HUES48 (cell line): ENCODE results near the gene COIL.
"Not testable (repeated sequence)": the region's sequence is repeated elsewhere in the genome, so short reads cannot be mapped to it uniquely, and the experiment has no call there.

ENCODE experiments used
- H3K27ac ChIP-seq: one replicate; pipeline ENCODE4 v1.7.0; 2013; ENCODE audit warnings: low read depth, low read length, inconsistent platforms
- H3K27me3 ChIP-seq: 2 replicates; pipeline ENCODE4 v1.6.1; 2013; ENCODE audit warnings: mild to moderate bottlenecking, low read length; ENCODE audit not compliant: control insufficient read depth, insufficient read depth
- H3K36me3 ChIP-seq: 2 replicates; pipeline ENCODE4 v1.6.1; 2013; ENCODE audit warnings: low read length; ENCODE audit not compliant: control insufficient read depth, insufficient read depth
- H3K4me1 ChIP-seq: 2 replicates; pipeline ENCODE4 v1.6.1; 2013; ENCODE audit warnings: mild to moderate bottlenecking, low read length; ENCODE audit not compliant: control insufficient read depth, insufficient read depth
- H3K4me3 ChIP-seq: 2 replicates; pipeline ENCODE4 v1.5.1; 2013; ENCODE audit warnings: mild to moderate bottlenecking, low read depth, low read length
- H3K9ac ChIP-seq: 2 replicates; pipeline ENCODE4 v1.6.1; 2013; ENCODE audit warnings: mild to moderate bottlenecking, low read depth, low read length, moderate library complexity
- H3K9me3 ChIP-seq: 2 replicates; pipeline ENCODE4 v1.6.1; 2013; ENCODE audit warnings: low read length; ENCODE audit not compliant: control insufficient read depth, insufficient read depth

Gene COIL

DNA sequence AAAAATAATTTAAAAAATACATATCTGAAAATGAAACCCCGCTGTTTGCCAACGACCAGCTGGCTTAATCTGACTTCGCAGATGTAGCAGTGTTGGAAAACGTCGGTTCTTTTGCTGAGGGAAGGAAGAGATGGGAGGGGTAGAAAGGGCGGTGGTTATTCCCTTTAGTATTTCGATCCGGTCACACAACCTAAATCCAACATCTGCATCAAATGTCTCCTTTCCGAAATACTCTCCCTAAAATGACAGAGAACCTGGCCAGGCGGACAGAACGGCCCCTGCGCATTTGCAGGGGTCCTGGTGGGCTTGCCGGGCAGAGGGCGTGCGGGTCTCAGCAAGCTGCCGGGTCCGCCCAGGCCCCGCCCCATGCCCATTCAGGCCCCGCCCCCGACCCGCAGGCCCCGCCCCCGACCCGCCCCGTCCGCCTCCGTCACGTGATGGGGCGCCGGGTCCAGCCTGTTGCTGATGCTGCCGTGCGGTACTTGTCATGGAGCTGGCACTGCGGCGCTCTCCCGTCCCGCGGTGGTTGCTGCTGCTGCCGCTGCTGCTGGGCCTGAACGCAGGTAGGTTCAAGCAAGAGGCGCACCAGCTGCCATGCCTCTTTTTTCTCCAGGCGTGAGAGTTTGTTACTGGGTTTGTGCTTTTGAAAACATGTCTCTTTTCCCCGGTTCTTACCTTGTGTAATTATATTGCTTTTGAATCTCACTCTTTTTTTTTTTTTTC, 17.0 kb upstream of the COIL start, which contains the start of gene SCPEP1:
Gene SCPEP1 (plus strand): TSS at position 459 of the 723 bp plus-strand sequence. CDS start 29 bp downstream, at position 488.
- Histone ChIP-seq H3K27me3 (no peaks in the 10 kb centered on the region), H3K36me3 (0 out of 2 replicates have a peak, but pooled peaks cover 5% of the 10 kb centered on the region), H3K27ac (no peak within 1 kb of the TSS), H3K9ac (no peak within 1 kb of the TSS; the same call in 1 of the 2 replicates), H3K4me1 (peaks cover 22% of the 10 kb centered on the region), H3K4me3 (peak within 1 kb of the TSS; percentile 78), H3K9me3 (no peaks in the 10 kb centered on the region)

GRCh38 chr17:56976941-56977608, 16.2 kb upstream of the COIL start:
- Histone ChIP-seq H3K9ac (no peak overlapping the region), H3K27me3 (no peaks in the 10 kb centered on the region), H3K9me3 (no peaks in the 10 kb centered on the region), H3K4me1 (peaks cover 19% of the 10 kb centered on the region), H3K36me3 (0 out of 2 replicates have a peak, but pooled peaks cover 5% of the 10 kb centered on the region), H3K27ac (no peak overlapping the region), H3K4me3 (peak overlapping the region; percentile 75)

GRCh38 chr17:56975656-56976055, 14.8 kb upstream of the COIL start:
- Histone ChIP-seq H3K4me1 (peaks cover 15% of the 10 kb centered on the region), H3K27me3 (no peaks in the 10 kb centered on the region), H3K9ac (no peak overlapping the region), H3K9me3 (peaks cover 7% of the 10 kb centered on the region; the same call in 1 of the 2 replicates), H3K4me3 (no peak overlapping the region), H3K36me3 (no peaks in the 10 kb centered on the region), H3K27ac (no peak overlapping the region)

- H3K4me1 ChIP-seq: peaks cover 10% of the 10 kb centered on the region
- H3K9me3 ChIP-seq: peaks cover 7% of the 10 kb centered on the region; the same call in 1 of the 2 replicates
- no peak overlapping the region for H3K9ac ChIP-seq
- H3K36me3 ChIP-seq: no peaks in the 10 kb centered on the region
- H3K27ac ChIP-seq: no peak overlapping the region
- H3K27me3 ChIP-seq: no peaks in the 10 kb centered on the region
- H3K4me3 ChIP-seq: no peak overlapping the region
These were observed 13.2 kb upstream of the COIL start for GRCh38 chr17:56974055-56974454.

- Histone ChIP-seq H3K9me3 (peaks cover 7% of the 10 kb centered on the region; the same call in 1 of the 2 replicates), H3K27me3 (no peaks in the 10 kb centered on the region), H3K4me1 (peaks cover 5% of the 10 kb centered on the region), H3K36me3 (no peaks in the 10 kb centered on the region), H3K9ac (no peak overlapping the region), H3K27ac (no peak overlapping the region), H3K4me3 (no peak overlapping the region)
These were observed 12.7 kb upstream of the COIL start for GRCh38 chr17:56973520-56973919.

DNA sequence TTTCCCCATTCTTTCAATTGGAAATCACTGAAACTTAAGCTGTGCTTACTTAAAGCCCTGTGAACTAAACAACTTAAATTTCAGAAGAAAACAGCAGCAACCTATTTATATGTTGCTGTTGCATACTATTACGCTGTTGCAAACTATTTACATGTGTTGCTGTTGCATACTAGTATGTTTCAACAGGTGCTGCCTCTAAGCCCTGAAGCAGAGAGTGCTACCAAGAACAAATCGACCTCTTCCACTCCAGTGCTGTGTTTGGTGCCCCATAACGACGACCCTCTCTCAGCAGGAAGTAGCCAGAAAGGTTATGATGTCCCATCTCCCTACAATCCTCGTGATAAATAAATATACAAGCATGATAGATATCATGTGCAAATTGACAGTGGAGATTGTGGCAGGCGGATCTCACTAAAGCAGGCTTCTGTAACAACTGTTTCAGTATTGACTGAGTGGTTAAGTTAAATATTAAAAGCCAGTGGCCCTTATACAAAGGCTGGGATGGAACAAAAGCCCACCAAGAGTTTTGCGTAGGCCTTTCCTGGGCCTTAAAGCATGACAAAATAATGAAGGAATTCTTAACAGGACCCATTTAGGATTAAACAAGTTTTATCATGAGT, 11.4 kb upstream of the COIL start:
- Histone ChIP-seq H3K36me3 (no peaks in the 10 kb centered on the region), H3K9me3 (peaks cover 7% of the 10 kb centered on the region; the same call in 1 of the 2 replicates), H3K9ac (no peak overlapping the region), H3K27ac (no peak overlapping the region), H3K27me3 (no peaks in the 10 kb centered on the region), H3K4me3 (no peak overlapping the region), H3K4me1 (no peaks in the 10 kb centered on the region)

- no peaks in the 10 kb centered on the region for H3K36me3 ChIP-seq
- H3K27me3 ChIP-seq: no peaks in the 10 kb centered on the region
- no peak overlapping the region for H3K4me3 ChIP-seq
- H3K4me1 ChIP-seq: no peaks in the 10 kb centered on the region
- H3K27ac ChIP-seq: no peak overlapping the region
- H3K9me3 ChIP-seq: peaks cover 7% of the 10 kb centered on the region; the same call in 1 of the 2 replicates
- no peak overlapping the region for H3K9ac ChIP-seq
These were observed 10.1 kb upstream of the COIL start for GRCh38 chr17:56970974-56971373.

DNA sequence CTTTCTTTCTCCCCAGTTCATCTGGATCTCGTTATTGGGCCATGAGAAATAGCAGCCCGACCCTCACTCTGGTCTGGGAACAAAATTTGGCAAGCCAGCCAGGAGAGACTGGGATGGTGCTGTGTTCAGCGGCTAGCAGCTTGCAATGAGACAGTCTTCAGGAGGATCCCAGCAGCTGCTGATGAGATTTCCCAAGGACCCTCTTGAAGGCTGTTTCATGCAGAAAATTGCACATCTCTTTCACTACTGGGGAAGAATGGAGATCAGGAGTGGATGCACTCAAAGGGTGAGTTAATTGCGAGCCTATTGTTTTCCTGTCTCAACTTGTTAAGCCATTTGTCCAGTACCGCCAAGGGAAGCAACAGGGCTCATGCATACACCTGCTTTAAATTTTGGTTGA, 5.5 kb upstream of the COIL start:
- H3K36me3 ChIP-seq: no peaks in the 10 kb centered on the region
- no peaks in the 10 kb centered on the region for H3K27me3 ChIP-seq
- H3K9me3 ChIP-seq: peaks cover 6% of the 10 kb centered on the region; the same call in 1 of the 2 replicates
- no peak overlapping the region for H3K27ac ChIP-seq
- no peak overlapping the region for H3K4me3 ChIP-seq
- H3K9ac ChIP-seq: no peak overlapping the region
- H3K4me1 ChIP-seq: no peaks in the 10 kb centered on the region

GRCh38 chr17:56965681-56966080, 4.8 kb upstream of the COIL start:
- H3K27me3 ChIP-seq: not testable (repeated sequence)

DNA sequence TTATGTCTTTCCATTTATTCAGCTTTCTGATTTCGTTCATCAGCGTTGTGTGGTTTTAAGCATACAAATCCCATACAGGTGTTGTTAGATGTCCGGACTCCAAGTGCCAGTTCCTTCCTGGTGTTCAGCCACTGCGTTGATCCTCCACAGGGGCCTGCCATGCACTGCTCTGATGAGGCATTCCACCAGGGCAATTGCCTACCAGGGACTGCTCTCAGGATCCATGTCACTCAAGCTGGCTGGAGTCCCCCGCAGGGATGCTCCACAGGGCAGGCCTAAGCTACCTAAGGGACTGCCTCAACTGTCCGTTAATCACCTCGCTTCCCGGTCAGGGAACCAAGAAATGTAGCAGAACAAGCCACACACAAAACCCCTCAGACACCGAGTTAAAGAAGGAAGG, 4.4 kb upstream of the COIL start:
- not testable (repeated sequence) for H3K4me3 ChIP-seq, H3K9ac ChIP-seq, H3K4me1 ChIP-seq, H3K36me3 ChIP-seq, H3K27me3 ChIP-seq, H3K9me3 ChIP-seq, H3K27ac ChIP-seq

More at GRCh38 chr17:56965681-56966080, 4.8 kb upstream of the COIL start:
- not testable (repeated sequence) for H3K9me3 ChIP-seq, H3K36me3 ChIP-seq, H3K4me3 ChIP-seq, H3K9ac ChIP-seq, H3K4me1 ChIP-seq, H3K27ac ChIP-seq

DNA sequence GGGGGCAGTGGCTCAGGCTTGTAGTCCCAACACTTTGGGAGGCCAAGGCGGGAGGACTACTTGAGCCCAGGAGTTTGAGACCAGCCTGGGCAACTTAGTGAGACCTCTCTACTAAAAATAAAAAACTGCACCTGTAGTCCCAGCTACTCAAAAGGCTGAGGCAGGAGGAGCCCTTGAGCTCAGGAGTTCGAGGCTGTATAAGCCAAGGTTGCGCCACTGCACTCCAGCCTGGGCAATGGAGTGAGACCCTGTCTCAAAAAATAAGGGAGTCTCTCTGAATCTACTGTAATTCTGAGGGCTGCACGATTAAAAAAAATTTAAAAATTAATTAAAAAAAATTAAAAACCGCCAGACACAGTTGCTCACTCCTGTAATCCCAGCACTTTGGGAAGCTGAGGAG, 3.9 kb downstream of the COIL start:
- H3K27ac ChIP-seq: no peak overlapping the region
- H3K9ac ChIP-seq: no peak overlapping the region
- no peak overlapping the region for H3K4me3 ChIP-seq
- H3K27me3 ChIP-seq: no peaks in the 10 kb centered on the region
- H3K9me3 ChIP-seq: no peaks in the 10 kb centered on the region
- 0 out of 2 replicates have a peak, but pooled peaks cover 3% of the 10 kb centered on the region for H3K4me1 ChIP-seq
- H3K36me3 ChIP-seq: no peaks in the 10 kb centered on the region
